Measurements from ENCODE around the gene GPATCH3.
"Not testable (repeated sequence)": the region's sequence is repeated elsewhere in the genome, so short reads cannot be mapped to it uniquely, and the experiment has no call there.

GPATCH3 gene

DNA sequence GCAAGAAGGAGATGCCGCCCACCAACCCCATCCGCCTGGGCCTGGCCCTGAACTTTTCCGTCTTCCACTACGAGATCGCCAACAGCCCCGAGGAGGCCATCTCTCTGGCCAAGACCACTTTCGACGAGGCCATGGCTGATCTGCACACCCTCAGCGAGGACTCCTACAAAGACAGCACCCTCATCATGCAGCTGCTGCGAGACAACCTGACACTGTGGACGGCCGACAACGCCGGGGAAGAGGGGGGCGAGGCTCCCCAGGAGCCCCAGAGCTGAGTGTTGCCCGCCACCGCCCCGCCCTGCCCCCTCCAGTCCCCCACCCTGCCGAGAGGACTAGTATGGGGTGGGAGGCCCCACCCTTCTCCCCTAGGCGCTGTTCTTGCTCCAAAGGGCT lies 36.6 kb downstream of the GPATCH3 start:
- DNase-seq = no peak

DNA sequence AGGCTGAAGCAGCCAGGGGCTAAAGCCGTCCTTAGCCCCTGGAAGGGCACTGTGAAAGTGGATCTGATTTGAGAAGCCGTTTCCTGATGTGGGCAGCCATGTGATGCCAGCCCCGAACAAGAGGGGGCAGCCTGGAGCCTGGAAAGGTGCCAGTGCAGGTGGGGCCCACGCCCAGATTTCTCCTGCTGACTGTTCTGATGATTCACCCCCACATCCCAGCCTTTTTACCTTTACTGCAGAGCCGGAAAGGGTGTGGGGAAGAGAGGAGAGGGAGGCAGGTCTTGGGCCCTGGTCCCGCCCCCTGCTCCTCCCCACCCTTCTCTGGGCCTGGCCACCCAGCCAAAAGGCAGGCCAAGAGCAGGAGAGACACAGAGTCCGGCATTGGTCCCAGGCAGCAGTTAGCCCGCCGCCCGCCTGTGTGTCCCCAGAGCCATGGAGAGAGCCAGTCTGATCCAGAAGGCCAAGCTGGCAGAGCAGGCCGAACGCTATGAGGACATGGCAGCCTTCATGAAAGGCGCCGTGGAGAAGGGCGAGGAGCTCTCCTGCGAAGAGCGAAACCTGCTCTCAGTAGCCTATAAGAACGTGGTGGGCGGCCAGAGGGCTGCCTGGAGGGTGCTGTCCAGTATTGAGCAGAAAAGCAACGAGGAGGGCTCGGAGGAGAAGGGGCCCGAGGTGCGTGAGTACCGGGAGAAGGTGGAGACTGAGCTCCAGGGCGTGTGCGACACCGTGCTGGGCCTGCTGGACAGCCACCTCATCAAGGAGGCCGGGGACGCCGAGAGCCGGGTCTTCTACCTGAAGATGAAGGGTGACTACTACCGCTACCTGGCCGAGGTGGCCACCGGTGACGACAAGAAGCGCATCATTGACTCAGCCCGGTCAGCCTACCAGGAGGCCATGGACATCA lies 37.2 kb downstream of the GPATCH3 start, which contains the start of gene SFN:
SFN (plus strand) TSS at position 369 of the 904 bp plus-strand sequence; CDS start at position 433, 64 bp downstream.
- DNase-seq = no peak

- DNase-seq = no peak
Measured at GRCh38 chr1:26861889-26862378, 38.3 kb downstream of the GPATCH3 start.

- DNase-seq = no peak
Measured at GRCh38 chr1:26861286-26861701, 39.0 kb downstream of the GPATCH3 start.

- peak in 1 of 2 donors; percentile 9 for DNase-seq
Measured at GRCh38 chr1:26858891-26859640, 41.2 kb downstream of the GPATCH3 start.

- DNase-seq = no peak
Measured at GRCh38 chr1:26858160-26858559, 42.1 kb downstream of the GPATCH3 start.

DNA sequence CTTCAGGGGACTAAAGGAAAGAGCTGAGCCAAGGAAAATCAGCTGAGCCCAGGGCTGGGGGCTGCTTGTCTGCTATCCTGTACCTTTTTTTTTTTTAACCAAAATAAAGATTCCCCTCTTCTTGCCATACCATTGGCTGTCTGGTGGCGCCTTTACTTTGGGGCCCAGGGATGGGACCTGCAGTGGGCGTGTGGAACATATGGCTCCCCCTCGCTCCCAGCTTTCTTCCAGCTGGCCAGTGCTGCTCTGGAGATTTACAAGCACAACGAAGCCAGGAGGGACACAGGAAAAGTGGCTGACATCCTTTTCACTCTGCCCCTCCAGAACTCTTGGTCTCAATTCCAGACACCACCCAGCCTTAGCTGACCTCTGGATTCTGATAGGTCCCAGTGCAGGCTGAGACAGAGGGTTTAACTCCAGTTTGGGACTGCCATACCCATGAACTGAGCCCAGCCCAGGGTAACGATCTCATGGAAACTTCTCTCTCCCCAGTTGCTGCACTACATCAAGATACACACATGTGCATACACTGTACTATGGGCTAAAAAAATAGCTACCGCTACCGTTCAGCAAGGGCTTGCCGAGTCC lies 42.7 kb downstream of the GPATCH3 start:
- no peak for DNase-seq

- no peak for DNase-seq
Measured at GRCh38 chr1:26856604-26857469, 43.4 kb downstream of the GPATCH3 start.

DNA sequence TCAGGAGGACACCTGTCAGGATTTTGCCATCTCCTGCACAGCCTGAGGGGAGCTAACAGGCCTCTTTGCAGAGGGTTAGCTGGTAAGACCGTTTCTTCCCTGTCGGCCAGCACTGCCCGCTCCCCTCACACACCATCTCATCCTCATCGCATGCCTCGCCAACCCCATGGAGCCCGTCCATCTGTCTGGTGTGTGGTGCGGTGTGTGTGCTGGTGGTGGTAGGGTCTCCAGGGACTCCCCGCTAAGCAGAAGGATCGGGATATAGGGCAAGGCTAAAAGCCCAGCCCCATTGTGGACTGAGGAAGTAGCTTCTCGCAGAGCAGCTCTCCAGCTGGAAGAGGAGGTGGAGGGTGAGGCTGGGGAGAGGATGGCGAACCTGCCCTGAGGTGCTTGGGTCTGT lies 44.1 kb downstream of the GPATCH3 start:
- DNase-seq = no peak

GRCh38 chr1:26855636-26856035 lies 44.6 kb downstream of the GPATCH3 start:
- DNase-seq = no peak

- no peak for DNase-seq
Measured at GRCh38 chr1:26854906-26855305, 45.4 kb downstream of the GPATCH3 start.

DNA sequence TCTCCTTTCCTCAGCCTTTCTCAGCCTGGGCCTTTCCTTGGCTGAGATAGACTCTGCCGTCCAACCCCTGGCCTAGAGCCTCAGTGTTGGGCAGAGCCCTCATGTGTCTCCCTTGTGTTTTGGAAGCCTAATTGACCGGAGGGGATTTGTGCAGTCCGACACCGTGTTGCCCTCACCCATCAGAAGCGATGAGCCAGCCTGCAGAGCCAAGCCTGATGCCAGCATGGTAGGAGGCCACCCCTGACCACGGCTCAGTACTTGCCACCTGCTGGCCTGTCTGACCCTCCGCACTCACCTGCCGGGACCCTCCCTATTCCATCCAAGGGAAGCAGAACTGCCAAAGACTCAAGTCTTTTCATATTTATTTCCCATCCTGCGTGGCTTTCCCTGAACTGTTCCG lies 46.7 kb downstream of the GPATCH3 start:
- no peak for DNase-seq

GRCh38 chr1:26853156-26853555 lies 47.1 kb downstream of the GPATCH3 start:
- peak; percentile 67 to 98 for DNase-seq

DNA sequence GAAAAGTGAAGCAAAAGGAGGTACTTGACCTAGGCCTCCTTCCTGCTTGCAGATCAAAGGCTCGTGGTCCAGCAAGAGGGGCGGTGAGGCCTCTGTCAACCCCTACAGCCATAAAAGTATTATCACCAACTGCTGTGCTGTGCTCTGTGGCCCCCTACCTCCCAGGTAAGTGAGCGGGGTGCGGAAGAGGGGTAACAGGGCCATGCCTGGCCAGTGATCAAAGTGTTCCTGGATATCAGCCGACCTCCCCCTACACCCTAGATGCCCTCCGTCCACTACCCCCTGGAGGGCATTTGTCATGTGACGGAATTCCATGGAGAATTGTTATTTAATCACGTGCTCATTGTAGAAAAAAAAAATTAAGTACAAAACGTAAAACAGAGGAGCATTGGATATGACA lies 47.6 kb downstream of the GPATCH3 start:
- no peak for DNase-seq

DNA sequence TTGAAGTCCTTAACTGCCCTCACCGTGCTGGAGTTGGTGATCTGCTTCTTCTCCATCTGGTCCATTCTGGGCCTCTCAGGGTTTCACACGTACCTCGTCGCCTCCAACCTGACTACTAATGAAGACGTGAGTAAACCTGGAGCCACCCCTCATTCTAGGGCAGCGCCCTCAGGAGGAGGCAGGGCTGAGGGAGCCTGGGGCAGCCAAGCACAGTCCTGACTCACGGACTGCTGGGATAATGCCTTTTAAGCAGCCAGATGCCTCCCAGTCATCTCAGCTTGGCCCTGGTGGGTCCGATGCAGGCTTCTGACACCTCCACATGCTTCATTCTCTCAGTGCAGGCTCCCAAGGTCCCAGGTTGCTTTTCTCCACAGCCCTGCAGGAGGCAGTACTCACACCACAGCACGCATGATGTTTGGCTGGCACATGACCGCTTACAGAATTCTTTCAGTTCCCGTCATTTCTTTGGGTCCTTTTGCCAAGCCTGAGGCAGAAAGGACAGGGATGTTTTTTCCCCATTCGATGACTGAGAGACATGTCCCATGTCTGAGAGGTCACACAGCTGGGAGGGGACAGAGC lies 49.1 kb downstream of the GPATCH3 start:
- DNase-seq = no peak

DNA sequence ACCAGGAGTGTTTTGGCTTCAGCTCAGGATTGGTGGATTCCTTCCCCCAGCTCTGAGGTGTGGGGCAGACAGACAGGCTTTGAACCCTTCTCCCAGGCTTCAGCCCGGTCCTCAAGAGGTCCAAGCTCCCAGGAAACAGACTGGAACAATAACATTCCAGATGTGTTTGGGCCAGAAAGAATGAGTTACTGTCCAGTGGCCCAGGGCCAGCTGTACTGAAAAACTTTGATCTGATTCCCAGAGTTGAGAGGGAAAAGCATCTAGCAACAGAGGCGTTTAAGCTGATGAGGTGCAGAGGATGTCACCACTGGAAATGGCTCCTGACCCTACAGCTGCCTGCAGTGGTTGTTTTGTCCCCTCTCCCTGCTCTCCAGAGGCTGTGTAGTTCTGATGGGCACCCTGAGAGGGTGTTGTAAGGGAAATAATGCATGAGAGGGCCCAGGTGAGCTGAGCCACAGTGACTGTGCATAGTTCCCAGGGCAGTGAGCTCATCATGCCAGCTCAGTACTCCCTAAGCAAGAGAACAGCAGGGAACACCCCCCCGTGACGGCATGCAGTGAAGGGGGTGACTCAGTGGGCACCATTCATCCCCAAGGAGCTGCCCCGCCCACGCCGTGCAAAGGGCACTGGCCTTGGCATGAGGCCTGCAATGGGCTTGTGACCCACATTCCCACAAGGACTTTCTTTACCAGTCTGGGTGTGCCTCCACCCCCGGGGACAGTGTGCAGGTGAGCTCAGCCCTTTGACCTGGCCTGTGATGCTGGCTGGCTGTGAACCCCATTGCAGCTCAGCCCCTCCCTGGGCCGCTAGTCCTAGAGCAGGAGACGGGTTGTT lies 51.1 kb downstream of the GPATCH3 start:
- no peak for DNase-seq

DNA sequence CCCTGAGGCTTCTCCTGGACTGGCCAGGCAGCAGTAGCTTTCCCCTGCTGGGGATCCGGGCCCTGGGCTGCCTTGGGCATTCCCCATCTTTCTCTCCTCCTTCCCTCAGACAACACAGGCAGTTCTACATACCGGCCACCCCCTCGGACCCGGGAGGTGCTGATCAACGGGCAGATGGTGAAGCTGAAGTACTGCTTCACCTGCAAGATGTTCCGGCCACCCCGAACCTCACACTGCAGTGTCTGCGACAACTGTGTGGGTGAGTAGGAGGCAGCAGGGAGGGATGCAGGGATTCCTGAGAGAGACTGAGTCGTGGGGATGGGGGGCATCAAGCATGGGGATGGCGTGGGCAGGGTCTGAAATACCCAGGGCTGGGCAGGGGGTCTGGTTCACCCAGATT lies 51.8 kb downstream of the GPATCH3 start:
- DNase-seq = no peak

DNA sequence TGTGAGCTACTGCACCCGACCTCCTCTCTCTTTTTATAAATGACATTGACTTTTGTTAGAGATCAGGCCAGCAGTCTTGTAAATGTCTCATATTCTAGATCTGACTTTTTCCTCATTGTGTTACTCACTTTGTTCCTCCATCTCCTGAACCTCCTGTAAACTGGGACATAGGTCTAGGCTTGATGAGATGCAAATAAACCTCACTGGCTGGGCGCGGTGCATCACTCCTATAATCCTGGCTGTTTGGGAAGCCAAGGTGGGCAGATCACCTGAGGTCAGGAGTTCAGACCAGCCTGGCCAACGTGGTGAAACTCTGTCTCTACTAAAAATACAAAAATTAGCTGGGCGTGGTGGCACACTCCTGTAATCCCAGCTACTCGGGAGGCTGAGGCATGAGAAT lies 52.4 kb downstream of the GPATCH3 start:
- DNase-seq = not testable (repeated sequence)

DNA sequence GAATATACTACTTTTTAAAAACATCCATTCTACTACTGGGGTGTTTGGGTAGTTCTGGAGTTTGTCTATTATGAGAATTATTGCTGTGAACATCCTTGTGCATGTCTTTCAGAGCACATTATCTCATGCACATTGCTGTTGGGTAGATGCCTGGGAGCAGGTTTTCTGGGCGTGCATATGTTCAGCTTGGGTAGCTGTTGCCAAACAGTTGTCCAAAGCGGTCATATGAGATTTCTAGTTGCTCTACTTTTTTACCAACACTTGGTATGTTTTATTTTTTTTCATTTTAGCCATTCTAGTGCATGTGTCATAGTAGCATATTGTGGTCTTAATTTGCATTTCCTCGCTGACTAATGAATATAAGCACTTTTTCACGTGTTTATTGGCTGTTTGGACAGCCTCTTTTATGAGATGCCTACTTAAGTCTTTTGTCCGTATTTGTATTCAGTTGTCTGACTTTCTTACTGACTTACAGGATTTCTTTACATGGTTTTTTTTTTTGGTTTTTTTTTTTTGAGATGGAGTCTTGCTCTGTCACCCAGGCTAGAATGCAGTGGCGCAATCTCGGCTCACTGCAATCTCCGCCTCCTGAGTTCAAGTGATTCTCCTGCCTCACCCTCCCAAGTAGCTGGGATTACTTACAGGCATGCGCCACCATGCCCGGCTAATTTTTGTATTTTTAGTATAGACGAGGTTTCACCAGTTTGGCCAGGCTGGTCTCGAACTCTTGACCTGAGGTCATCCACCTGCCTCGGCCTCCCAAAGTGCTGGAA lies 55.7 kb downstream of the GPATCH3 start:
- DNase-seq = no peak

All from inflammatory macrophage treated with lipopolysaccharide for 1 hour (primary cell).